Central memory CD4-positive, alpha-beta T cell (primary cell): ENCODE data around the gene ANKRD42.

Experiments used
- DNase-seq: peaks from one replicate; pipeline ENCODE4 v3.0.0; 2022

Gene ANKRD42

GRCh38 chr11:83294208-83294607 lies 100.7 kb downstream of the ANKRD42 start:
- DNase-seq = no peak
